Right atrium auricular region (tissue), 2 donors: Measurements from ENCODE around the gene ISX. TPM values are rescaled to one million over a fixed set of nuclear protein-coding genes. Genes with fewer than 3 reads are reported as not detected.

Experiments used
- DNase-seq: peaks from one replicate; pipeline ENCODE4 v3.0.0-alpha.2; 2019; ENCODE audit warnings: low spot score
- H3K27ac ChIP-seq, 2 donors: fragments of 200-600 bp; sonication (generic); 1 replicate in 1 of 2; 2 replicates in 1 of 2; pipeline ENCODE4 v1.5.1; 2016 to 2019
- H3K27me3 ChIP-seq, 2 donors: fragments of 200-600 bp; sonication (generic); one replicate each; pipeline versions ENCODE4 v1.5.1 to v1.6.0; 2017 to 2019
- H3K36me3 ChIP-seq: fragments of 200-600 bp; sonication (generic); one replicate; pipeline ENCODE4 v1.5.1; 2016
- H3K4me1 ChIP-seq, 2 donors: fragments of 200-600 bp; sonication (generic); one replicate each; pipeline versions ENCODE4 v1.5.1 to v1.6.0; 2017 to 2019
- H3K4me3 ChIP-seq, 2 donors: fragments of 200-600 bp; sonication (generic); 1 replicate in 1 of 2; 2 replicates in 1 of 2; pipeline ENCODE4 v1.5.1; 2017 to 2019; ENCODE audit warnings: mild to moderate bottlenecking in 1 of 2, moderate library complexity in 1 of 2
- H3K9me3 ChIP-seq, 2 donors: fragments of 200-600 bp; sonication (generic); one replicate each; pipeline ENCODE4 v1.5.1; 2019
- CTCF ChIP-seq, 2 donors: fragments of 200-600 bp; sonication (generic); IDR thresholded peaks; one replicate each; pipeline ENCODE4 v1.5.1; 2019; ENCODE audit warnings: antibody characterized with exemption in 2 of 2
- total RNA-seq, 2 donors: library from RNA; depleted of rRNA; stranded (reverse); fragments of >200 nt; gene quantifications; one replicate each; pipeline ENCODE4 v1.1.0, GENCODE V29; 2016

ISX gene
- total RNA-seq, result not detected

- no peaks in the 10 kb centered on the region for H3K9me3 ChIP-seq
- TF ChIP-seq CTCF (IDR thresholded peaks at IDR 0.05), result no peak
- no peak within 1 kb of the TSS for H3K27ac ChIP-seq
- H3K36me3 ChIP-seq, result no peaks in the 10 kb centered on the region
- no peaks in the 10 kb centered on the region for H3K27me3 ChIP-seq
- no peak within 1 kb of the TSS for H3K4me3 ChIP-seq
- H3K4me1 ChIP-seq, result no peaks in the 10 kb centered on the region
- no peak for DNase-seq
These were observed at the start of gene ISX for GRCh38 chr22:35065796-35066218. Gene ISX (plus strand): TSS chr22:35066158. CDS start chr22:35067088, 930 bp downstream.

- no peaks in the 10 kb centered on the region for H3K27me3 ChIP-seq
- TF ChIP-seq CTCF (IDR thresholded peaks at IDR 0.05), result no peak
- DNase-seq, result no peak
These were observed 49.0 kb upstream of the ISX start for GRCh38 chr22:35016909-35017308.

GRCh38 chr22:35018995-35019394 lies 47.0 kb upstream of the ISX start:
- Histone ChIP-seq H3K27ac (no peak overlapping the region), H3K4me3 (no peak overlapping the region), H3K4me1 (no peaks in the 10 kb centered on the region), H3K27me3 (no peaks in the 10 kb centered on the region), H3K36me3 (no peaks in the 10 kb centered on the region), H3K9me3 (no peaks in the 10 kb centered on the region)
- no peak for TF ChIP-seq CTCF (IDR thresholded peaks at IDR 0.05)
- DNase-seq, result no peak

More at GRCh38 chr22:35016909-35017308, 49.0 kb upstream of the ISX start:
- Histone ChIP-seq H3K36me3 (no peaks in the 10 kb centered on the region), H3K4me1 (no peaks in the 10 kb centered on the region), H3K27ac (no peak overlapping the region), H3K4me3 (no peak overlapping the region), H3K9me3 (no peaks in the 10 kb centered on the region)

- Histone ChIP-seq H3K27me3 (no peaks in the 10 kb centered on the region), H3K27ac (no peak overlapping the region), H3K36me3 (no peaks in the 10 kb centered on the region), H3K4me3 (no peak overlapping the region), H3K9me3 (no peaks in the 10 kb centered on the region), H3K4me1 (no peaks in the 10 kb centered on the region)
- DNase-seq, result no peak
- no peak for TF ChIP-seq CTCF (IDR thresholded peaks at IDR 0.05)
These were observed 45.4 kb upstream of the ISX start for GRCh38 chr22:35020517-35020916.

GRCh38 chr22:35021161-35021560 lies 44.8 kb upstream of the ISX start:
- no peak for DNase-seq
- Histone ChIP-seq H3K36me3 (no peaks in the 10 kb centered on the region), H3K9me3 (no peaks in the 10 kb centered on the region), H3K4me1 (no peaks in the 10 kb centered on the region), H3K27ac (no peak overlapping the region), H3K27me3 (no peaks in the 10 kb centered on the region), H3K4me3 (no peak overlapping the region)
- TF ChIP-seq CTCF (IDR thresholded peaks at IDR 0.05), result no peak

GRCh38 chr22:35022291-35022690 lies 43.7 kb upstream of the ISX start:
- Histone ChIP-seq H3K36me3 (no peaks in the 10 kb centered on the region), H3K27me3 (no peaks in the 10 kb centered on the region), H3K27ac (no peak overlapping the region), H3K9me3 (no peaks in the 10 kb centered on the region), H3K4me3 (no peak overlapping the region), H3K4me1 (no peaks in the 10 kb centered on the region)
- no peak for TF ChIP-seq CTCF (IDR thresholded peaks at IDR 0.05)
- DNase-seq, result no peak
